Naive thymus-derived CD8-positive, alpha-beta T cell (primary cell): ENCODE measurements around the gene LIG4. TPM values are rescaled to one million over a fixed set of nuclear protein-coding genes. Genes with fewer than 3 reads are reported as not detected.

Experiments used
- ATAC-seq, 2 donors: fragments of 150-1000 bp; cut with Tn5 transposase in 1 of 2; sonication (Bioruptor Pico), chemical (Tn5 transposase) in 1 of 2; 1 replicate in 1 of 2; 2 replicates in 1 of 2; pipeline ENCODE4 v1.10.0; 2021; ENCODE audit warnings: mild to moderate bottlenecking in 2 of 2, moderate library complexity in 2 of 2
- POLR2A ChIA-PET: fragments of 350-600 bp; sonication (Branson Sonifier 250); formaldehyde crosslinking; loops from one replicate; lab custom pipeline; 2021; ENCODE audit warnings: antibody characterized with exemption; lab: Charles Lee
- DNase-seq, 10 donors: peaks; one replicate each; pipeline versions ENCODE4 v3.0.0 to v3.0.0-alpha.2; 2020 to 2022
- H3K27ac Mint-ChIP-seq, 10 donors: one replicate each; pipeline ENCODE4 v1.8.0; 2020 to 2022; ENCODE audit warnings: mild to moderate bottlenecking in 10 of 10, mixed read lengths in 10 of 10, moderate library complexity in 4 of 10, inconsistent platforms in 1 of 10
- H3K27me3 Mint-ChIP-seq, 5 donors: one replicate each; pipeline ENCODE4 v1.8.0; 2021 to 2022; ENCODE audit warnings: mixed read lengths in 5 of 5
- H3K36me3 Mint-ChIP-seq, 3 donors: one replicate each; pipeline ENCODE4 v1.8.0; 2020 to 2022; ENCODE audit warnings: mixed read lengths in 3 of 3, mild to moderate bottlenecking in 2 of 3, inconsistent platforms in 1 of 3
- H3K4me1 Mint-ChIP-seq, 4 donors: one replicate each; pipeline ENCODE4 v1.8.0; 2021 to 2022; ENCODE audit warnings: mixed read lengths in 4 of 4
- H3K4me3 Mint-ChIP-seq, 10 donors: one replicate each; pipeline ENCODE4 v1.8.0; 2020 to 2022; ENCODE audit warnings: mild to moderate bottlenecking in 10 of 10, mixed read lengths in 10 of 10, moderate library complexity in 6 of 10, inconsistent platforms in 1 of 10
- H3K9me3 Mint-ChIP-seq, 9 donors: one replicate each; pipeline ENCODE4 v1.8.0; 2020 to 2022; ENCODE audit warnings: mixed read lengths in 9 of 9, mild to moderate bottlenecking in 3 of 9, inconsistent platforms in 1 of 9, moderate library complexity in 1 of 9
- polyA plus RNA-seq, 3 donors: library from polyadenylated mRNA; unstranded; fragments of 300-500 nt; fragmentation: Illumina TruSeq; gene quantifications; one replicate each; pipeline ENCODE4 v1.2.3, GENCODE V29; 2021
- total RNA-seq, 8 experiments: library from RNA in 2 of 8; stranded (reverse) in 2 of 8; gene quantifications; one replicate each; pipeline ENCODE4 v1.2.3 and lab custom pipeline; 2021 to 2026

Gene LIG4
- total and polyA plus RNA-seq, 5 experiments from 2014 or later: 4.9 to 13.3 (median 10.0) TPM

DNA sequence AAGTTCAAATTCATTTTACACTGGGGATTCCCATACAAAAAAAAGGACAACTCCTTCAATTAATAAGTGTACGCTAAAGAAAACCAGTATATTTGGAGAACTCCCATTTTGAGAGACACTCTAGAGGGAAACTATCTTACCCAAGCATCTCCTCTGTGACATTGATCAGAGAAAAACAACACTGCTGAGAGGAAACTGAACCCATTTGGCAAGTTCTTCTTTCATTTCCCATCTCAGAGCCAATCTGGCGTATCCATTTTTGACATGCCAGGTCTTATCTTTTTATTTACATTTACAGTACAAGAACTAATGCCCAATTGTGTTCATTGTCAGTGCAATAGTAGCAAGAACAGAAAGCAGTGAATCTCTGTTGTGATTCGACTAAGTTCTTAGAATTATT, 30.1 kb downstream of the LIG4 start:
- Mint-ChIP-seq H3K27me3 (peaks cover 0 to 9% (median 5%) of the 10 kb centered on the region in 5 donors), H3K4me3 (peak overlapping the region in 1 of 10 donors; percentile 9), H3K4me1 (peaks cover 0 to 11% (median 0%) of the 10 kb centered on the region in 4 donors), H3K36me3 (no peaks in the 10 kb centered on the region), H3K27ac (peak overlapping the region in 2 of 10 donors; percentile 27 to 65), H3K9me3 (peaks cover 0 to 10% (median 0%) of the 10 kb centered on the region in 9 donors)
- DNase-seq (no peak), ATAC-seq (no peak)
- POLR2A ChIA-PET: no interaction called here

DNA sequence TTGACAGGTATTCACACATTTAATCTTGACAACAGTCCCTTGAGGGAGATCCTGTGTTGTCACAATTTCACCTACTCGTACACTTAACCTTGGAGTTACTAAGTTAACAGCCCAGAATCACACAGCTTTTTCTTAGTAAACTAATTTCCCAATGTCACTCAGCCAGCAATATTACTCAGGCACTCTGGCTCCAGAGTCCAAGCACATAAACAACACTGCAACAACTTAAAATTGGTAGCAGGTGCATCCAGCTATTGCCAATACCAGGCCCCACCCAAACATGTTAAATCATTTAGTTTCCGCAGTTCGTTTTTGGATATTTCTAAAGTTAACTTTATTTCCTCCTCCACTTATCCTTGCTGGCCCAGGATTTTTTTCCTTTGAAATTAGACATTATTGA, 32.7 kb downstream of the LIG4 start:
- Mint-ChIP-seq H3K27ac (no peak overlapping the region), H3K9me3 (no peaks in the 10 kb centered on the region), H3K4me1 (peaks cover 0 to 11% (median 0%) of the 10 kb centered on the region in 4 donors), H3K27me3 (no peaks in the 10 kb centered on the region), H3K4me3 (no peak overlapping the region), H3K36me3 (no peaks in the 10 kb centered on the region)
- POLR2A ChIA-PET: no interaction called here
- DNase-seq (no peak), ATAC-seq (no peak)

DNA sequence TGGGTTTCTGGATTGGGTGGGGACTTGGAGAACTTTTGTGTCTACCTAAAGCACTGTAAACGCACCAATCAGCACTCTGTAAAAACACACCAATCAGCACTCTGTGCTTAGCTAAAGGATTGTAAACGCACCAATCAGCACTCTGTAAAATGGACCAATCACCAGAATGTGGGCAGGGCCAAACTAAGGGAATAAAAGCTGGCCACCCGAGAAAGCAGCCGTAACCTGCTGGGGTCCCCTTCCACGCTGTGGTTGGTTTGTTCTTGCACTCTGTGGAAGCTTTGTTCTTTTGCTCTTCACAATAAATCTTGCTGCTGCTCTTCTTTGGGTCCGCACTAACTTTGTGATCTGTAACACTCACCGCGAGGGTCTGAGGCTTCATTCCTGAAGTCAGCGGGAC, 37.3 kb downstream of the LIG4 start:
- Mint-ChIP-seq H3K27me3 (peaks cover 0 to 6% (median 0%) of the 10 kb centered on the region in 5 donors), H3K9me3 (peaks cover 0 to 12% (median 2%) of the 10 kb centered on the region in 9 donors), H3K4me1 (no peaks in the 10 kb centered on the region), H3K4me3 (no peak overlapping the region), H3K27ac (no peak overlapping the region), H3K36me3 (no peaks in the 10 kb centered on the region)
- DNase-seq (no peak), ATAC-seq (no peak)
- POLR2A ChIA-PET: no interaction called here

DNA sequence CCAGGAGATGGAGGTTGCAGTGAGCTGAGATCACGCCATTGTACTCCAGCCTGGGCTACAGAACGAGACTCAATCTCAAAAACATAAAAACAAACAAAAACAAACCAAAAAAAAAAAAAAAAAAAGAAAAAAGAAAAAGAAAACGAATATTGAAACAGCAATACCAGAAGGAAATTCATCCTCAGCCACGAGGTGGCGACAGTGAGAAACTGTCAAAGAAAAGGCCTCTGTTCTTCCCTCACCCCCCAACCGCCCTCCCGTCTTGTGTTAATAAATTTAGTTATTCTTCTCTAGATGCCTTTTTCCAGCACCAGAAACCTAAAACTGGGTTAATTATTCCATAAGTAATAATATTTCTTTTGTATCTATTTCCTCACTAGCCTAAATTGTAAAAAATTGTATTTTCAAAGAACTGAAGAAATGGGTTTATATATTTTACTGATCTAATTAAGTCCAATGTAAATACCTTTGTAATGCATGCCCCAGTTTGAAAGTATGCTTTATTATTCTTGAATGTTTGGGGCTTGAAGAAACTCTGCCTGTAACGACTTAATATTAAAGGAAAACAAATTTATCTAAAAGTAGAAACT, 38.6 kb downstream of the LIG4 start:
- Mint-ChIP-seq H3K27ac (no peak overlapping the region), H3K27me3 (peaks cover 0 to 9% (median 0%) of the 10 kb centered on the region in 5 donors), H3K9me3 (peaks cover 0 to 23% (median 5%) of the 10 kb centered on the region in 9 donors), H3K4me3 (no peak overlapping the region), H3K36me3 (peaks cover 0 to 5% (median 0%) of the 10 kb centered on the region in 3 donors), H3K4me1 (no peaks in the 10 kb centered on the region)
- peak; percentile 30 to 72 (median 44) for DNase-seq
- POLR2A ChIA-PET: no interaction called here
- peak; percentile 42 to 48 for ATAC-seq

DNA sequence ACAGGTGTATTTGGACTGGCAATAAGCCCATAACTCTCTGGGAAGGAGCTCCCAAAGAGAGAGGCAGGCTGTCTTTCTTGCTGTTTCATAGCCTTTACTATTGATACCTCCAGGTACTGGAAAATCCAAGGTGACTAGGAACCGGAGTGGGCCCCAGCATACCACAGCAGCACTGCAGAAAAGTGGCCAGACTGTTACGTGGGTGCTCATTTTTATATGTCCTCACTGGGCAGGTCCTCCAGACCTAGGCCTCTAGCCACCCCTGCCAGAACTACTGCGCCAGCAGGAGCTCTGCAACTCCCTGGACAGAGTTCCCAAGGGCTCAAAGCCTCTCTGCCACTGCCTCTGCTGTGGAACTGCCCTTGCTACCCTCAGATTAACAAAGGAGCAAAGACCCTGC, 46.4 kb downstream of the LIG4 start:
- POLR2A ChIA-PET: no interaction called here
- DNase-seq (no peak), ATAC-seq (no peak)
- Mint-ChIP-seq H3K27ac (no peak overlapping the region), H3K4me3 (no peak overlapping the region), H3K9me3 (peaks cover 9 to 42% (median 28%) of the 10 kb centered on the region in 9 donors), H3K4me1 (no peaks in the 10 kb centered on the region), H3K27me3 (peaks cover 0 to 18% (median 11%) of the 10 kb centered on the region in 5 donors), H3K36me3 (peaks cover 0 to 27% (median 5%) of the 10 kb centered on the region in 3 donors)

DNA sequence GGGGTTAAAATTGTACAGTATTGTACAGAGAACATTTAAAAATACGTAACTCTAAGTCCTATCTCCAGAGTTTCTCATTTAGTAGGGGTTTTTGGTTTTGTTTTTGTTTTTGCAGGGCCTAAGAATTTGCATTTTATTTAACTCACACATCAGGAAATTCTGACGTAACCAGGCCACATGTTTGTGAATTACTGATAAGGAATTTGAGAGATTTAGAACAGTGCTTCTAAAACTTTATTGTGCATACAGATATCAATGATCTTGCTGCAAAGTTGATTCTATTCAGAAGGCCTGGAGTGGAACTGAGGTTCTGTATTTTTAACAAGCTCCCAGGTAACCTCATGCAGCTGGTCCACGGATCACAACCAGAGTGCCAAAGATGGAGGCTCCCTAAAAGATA, 49.3 kb downstream of the LIG4 start:
- ATAC-seq (no peak), DNase-seq (no peak)
- Mint-ChIP-seq H3K36me3 (peaks cover 0 to 15% (median 0%) of the 10 kb centered on the region in 3 donors), H3K27ac (no peak overlapping the region), H3K4me3 (no peak overlapping the region), H3K27me3 (peaks cover 0 to 10% (median 7%) of the 10 kb centered on the region in 5 donors), H3K4me1 (no peaks in the 10 kb centered on the region), H3K9me3 (peaks cover 3 to 20% (median 11%) of the 10 kb centered on the region in 9 donors)
- POLR2A ChIA-PET: no interaction called here

DNA sequence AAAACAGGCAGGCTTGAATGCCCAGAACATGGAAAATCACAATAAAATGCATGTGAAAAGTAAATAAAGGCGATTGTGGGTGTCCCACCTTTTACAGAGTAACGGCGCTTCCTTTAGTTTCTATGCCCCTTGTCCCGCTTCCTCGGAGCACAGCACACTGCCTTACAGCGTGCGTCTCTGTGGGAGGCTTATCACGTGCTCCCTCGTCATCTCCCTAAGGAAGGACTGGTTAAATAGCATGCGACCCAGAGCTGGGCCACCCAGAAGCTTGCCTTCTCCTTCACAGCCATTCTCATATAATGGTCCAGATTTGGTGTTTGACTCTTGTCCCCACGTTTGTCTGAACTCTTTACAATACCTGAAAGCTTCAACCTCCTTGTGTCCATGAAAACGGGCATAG, 56.6 kb downstream of the LIG4 start:
- Mint-ChIP-seq H3K27me3 (peaks cover 2 to 16% (median 8%) of the 10 kb centered on the region in 5 donors), H3K4me1 (no peaks in the 10 kb centered on the region), H3K27ac (no peak overlapping the region), H3K36me3 (no peaks in the 10 kb centered on the region), H3K9me3 (no peaks in the 10 kb centered on the region), H3K4me3 (no peak overlapping the region)
- ATAC-seq (no peak), DNase-seq (no peak)
- POLR2A ChIA-PET: no interaction called here

Other genes starting within 250 kb of the LIG4 start
- 10 to 100 TPM; 13.8 to 15.9 TPM for gene ABHD13, start 2.9 kb upstream of the LIG4 start, total RNA-seq
- gene ABHD13, start 2.9 kb upstream of the LIG4 start, polyA plus RNA-seq: 1 to 10 TPM; 4.8 to 6.8 (median 6.2) TPM
- 1 to 10 TPM; 3.4 to 4.4 TPM for gene TNFSF13B, start 54.2 kb upstream of the LIG4 start, total RNA-seq
- 1 to 10 TPM; 2.8 to 5.6 (median 3.0) TPM for gene TNFSF13B, start 54.2 kb upstream of the LIG4 start, polyA plus RNA-seq